ENCODE results near the gene CHKB.
A peak's percentile ranks its signal among the peaks of the same experiment; 100 is the strongest.

Gene CHKB

DNA sequence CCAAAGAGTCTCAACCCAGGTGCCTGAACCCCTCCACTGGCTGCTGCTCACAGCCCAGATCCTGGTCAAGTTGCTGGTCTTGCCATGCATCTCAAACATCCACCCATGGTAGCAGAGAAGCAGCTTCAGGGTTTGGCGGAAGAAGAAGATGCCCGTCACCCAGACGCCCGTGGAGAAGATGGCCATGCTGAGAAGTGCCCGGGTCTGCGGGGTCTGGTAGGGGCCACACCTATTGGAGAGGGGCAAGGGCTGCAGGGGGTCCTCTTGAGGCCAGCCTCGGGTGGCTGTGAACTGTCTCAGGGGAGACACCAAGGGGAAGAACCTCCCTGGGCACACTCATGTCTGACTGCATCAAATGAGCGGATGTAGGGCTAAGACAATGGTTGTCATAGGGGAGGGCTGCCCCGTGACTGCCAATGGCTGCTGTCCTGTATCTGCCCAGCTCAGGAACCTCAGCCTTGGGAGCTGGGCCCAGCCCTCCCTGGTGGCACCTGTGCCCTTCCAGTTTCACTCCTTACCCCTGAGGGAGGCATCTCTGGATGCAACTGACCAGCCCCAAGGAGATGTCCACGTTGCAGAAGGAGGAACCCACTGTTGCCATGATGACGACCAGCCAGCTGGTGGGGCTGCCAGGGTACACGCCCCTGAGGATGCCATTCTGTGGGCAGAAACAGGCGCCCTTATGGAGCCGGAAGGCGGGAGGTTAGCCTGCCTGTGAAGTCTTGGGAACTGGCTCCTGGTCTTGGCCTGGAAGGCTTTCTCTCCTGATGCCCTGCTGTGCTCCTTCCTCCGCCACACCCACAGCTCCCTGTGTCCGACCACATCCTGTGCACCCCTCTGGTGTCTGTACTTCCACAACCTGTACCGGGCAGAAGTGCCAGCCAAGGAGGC, 5.6 kb downstream of the CHKB start:
- no peak for DNase-seq (ENCODE audit: low read depth, low spot score)
- no peak overlapping the region for H3K27ac ChIP-seq

GRCh38 chr22:50576070-50576469, 6.6 kb downstream of the CHKB start:
- no peak overlapping the region for H3K27ac ChIP-seq
- DNase-seq (ENCODE audit: low read depth, low spot score): no peak

- no peak for DNase-seq (ENCODE audit: low read depth, low spot score)
Observed at GRCh38 chr22:50575426-50575941, 7.2 kb downstream of the CHKB start.

DNA sequence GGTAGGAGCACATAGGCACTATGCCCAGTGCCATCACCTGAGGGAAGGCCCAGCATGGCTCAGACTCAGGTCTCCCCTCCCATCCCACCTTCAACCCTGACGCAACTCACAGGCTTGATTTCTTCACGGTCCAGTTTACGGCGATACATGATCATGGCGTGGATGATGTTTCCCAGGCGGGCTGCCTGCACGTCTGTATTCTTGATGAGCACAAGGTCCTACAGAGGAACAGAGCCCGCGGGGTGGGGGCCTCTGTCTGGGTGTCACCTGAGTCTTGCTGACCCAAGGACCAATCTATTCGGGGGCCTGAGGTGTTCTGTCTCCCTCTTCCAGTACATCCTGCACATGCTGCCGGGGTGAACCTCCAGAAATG, 8.3 kb downstream of the CHKB start:
- no peak overlapping the region for H3K27ac ChIP-seq
- DNase-seq (ENCODE audit: low read depth, low spot score): no peak

More at GRCh38 chr22:50575426-50575941, 7.2 kb downstream of the CHKB start:
- H3K27ac ChIP-seq: no peak overlapping the region

DNA sequence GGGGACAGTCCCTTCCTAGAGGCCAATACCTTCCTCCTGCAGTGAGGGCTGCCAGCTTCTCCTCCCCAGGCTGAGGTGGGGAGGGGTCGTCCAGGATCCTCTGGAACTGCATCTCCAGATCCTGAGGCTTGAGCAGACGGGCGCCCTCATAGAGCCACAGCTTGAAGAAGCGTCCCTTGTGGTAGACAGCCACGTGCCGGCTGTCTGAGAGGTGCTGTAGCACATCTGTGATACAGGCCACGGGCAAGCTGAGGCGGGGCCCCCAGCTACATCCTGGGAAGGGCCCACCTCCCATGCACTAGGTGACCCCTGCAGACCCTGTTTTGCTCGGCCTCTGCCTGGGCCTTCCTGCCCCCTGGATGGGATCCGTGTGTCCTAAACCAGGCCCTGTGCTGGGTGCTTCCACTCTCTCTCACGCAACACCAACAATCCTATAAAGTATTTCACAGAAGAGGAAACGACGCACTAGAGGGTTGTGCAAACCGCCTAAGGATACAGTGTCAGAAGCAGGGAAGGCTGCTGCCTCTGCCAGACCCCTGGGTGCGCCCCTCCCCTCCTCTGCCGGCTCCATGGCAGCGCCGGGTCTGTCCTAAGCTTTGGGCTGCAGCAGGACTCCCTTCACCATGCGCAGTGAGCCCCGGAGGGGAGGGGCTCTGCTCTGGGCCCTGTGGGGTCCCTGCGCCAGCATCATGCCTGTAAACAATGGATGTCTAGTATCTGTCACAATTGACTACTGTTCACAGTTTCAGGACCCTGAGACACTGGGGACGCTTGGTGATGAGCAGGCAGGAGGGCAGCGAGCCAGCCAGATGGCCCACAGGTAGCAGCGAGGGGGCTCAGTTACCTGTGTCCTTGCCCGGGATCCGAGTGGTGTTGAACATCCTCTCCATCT, 8.9 kb downstream of the CHKB start:
- H3K27ac ChIP-seq: no peak overlapping the region
- no peak for DNase-seq (ENCODE audit: low read depth, low spot score)

- DNase-seq (ENCODE audit: low read depth, low spot score): no peak
- no peak overlapping the region for H3K27ac ChIP-seq
Observed at GRCh38 chr22:50572965-50573364, 9.7 kb downstream of the CHKB start.

DNA sequence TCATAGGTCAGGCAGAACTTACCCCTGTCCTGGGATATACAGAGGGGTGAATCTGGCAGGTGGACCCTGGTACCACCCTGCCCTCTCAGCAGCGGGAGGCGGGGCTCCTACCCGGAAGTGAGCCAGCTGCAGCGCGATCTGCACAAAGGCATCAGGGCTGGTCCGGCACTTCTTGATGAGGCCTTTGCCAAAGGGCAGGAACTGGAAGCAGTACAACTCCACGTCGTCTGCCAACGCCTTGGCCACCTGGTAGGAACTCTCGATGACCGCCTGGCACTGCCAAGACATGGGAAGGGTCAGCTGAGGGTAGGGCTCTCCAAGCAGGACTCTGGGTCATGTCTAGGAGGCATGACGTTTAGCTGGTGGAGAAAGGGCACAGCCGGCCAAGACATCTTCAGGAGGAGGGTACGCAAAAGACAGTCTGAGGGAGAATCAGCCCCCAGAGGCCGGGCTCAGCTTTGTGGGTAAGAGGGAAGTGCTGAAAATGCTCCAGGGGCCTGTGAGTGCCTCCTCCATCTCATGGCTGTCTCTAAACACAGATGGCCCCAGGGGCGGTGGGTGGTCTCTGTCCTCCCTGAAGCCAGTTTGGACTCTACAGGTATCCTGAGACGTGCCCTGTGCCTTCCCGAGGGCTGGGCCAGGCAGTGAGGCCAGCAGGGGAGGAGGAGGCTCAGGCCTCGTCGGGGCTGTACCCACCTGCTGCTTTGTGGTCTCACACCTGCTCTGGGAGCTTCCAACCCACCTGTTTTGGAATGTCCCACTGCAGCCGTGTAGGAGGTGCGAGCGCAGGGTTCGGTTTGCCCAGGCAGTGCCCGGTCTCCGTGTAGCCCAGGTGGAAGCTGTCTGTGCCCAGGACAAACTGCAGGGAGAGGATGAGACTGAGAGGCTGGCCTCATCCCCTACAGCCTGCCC, 11.1 kb downstream of the CHKB start:
- no peak for DNase-seq (ENCODE audit: low read depth, low spot score)
- no peak overlapping the region for H3K27ac ChIP-seq

GRCh38 chr22:50570861-50571260, 11.8 kb downstream of the CHKB start:
- DNase-seq (ENCODE audit: low read depth, low spot score): no peak
- H3K27ac ChIP-seq: no peak overlapping the region

- DNase-seq (ENCODE audit: low read depth, low spot score): no peak
- H3K27ac ChIP-seq: no peak overlapping the region
Observed at GRCh38 chr22:50569896-50570535, 12.6 kb downstream of the CHKB start.

DNA sequence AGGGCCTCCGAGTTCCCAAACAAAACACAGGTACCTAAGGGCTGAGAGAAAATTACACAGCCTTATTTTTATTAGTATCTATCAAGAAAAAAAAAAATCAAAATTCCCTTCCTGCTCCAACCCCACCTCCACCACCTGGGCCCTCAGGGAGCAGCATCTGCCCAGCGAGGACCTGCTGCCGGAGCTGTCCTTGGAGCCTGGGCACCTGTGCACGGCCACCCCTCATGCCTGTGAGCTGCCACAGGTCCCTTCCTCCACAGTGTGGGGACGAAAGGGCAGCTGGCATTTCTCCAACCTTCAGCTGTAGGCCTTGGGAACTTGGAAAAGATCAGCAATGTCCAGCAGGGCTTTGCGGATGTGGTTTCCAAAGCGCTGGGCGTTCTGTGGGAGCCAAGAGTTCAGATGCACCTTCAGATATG, 13.6 kb downstream of the CHKB start:
- DNase-seq (ENCODE audit: low read depth, low spot score): no peak

DNA sequence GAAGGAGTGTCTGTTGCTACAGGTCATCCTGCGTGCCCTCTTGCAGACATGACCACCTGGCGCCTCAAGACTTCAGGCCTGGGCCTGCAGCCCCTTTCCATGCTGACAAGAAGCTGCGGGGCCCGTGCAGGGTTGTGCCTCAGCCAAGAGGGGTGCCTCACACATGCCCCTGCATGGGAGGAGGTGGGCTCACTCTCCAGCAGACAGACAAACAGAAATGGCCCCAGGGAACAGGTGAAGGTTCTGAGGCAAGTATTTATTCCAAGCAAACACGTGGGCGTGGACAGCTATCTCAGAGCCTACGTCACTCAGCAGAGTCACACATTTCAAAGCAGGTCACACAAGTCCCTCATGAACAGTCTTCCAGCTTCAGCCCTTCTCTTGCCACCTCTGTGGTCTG, 14.0 kb downstream of the CHKB start:
- no peak overlapping the region for H3K27ac ChIP-seq
- DNase-seq (ENCODE audit: low read depth, low spot score): no peak

More for the DNA sequence above, 13.6 kb downstream of the CHKB start:
- H3K27ac ChIP-seq: no peak overlapping the region

DNA sequence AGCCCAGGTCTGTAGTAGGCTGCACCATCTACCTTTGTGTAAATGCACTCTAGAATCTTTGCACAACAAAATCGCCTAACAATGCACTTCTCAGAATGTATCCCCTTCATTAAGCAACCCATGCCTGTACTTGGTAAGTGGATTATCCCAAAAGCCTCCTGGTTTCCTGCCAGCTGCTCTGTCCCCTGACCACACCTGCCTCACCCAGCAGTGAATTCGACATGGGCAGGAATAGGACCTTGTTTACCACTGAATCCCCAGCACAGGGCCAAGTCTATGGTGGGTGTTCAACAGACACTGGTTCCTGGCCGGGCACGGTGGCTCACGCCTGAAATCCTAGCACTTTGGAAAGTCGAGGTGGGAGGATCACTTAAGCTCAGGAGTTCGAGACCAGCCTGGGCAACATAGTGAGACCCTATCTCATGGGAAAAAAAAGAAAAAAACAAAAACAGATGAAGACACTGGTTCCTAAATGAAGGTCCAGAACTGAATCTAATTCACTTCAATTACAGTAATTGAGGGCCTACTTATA, 14.9 kb downstream of the CHKB start:
- no peak for DNase-seq (ENCODE audit: low read depth, low spot score)
- no peak overlapping the region for H3K27ac ChIP-seq

DNA sequence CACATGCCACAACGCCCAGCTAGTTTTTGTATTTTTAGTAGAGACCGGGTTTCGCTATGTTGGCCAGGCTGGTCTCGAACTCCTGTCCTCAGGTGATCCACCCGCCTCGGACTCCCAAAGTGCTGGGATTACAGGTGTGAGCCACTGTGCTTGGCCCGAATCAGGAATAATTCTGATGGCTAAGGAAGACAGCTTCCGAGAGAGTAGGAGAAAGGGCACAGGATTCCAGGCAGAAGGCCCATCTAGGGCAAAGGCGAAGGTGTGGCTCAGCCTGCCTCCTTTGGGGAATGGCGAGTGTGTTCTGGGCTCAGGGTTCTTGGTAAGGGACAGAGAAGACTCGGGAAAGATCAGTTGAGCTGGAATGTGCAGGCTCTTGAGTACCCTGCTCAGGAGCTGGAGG, 18.4 kb downstream of the CHKB start:
- no peak overlapping the region for H3K27ac ChIP-seq
- no peak for DNase-seq (ENCODE audit: low read depth, low spot score)

- DNase-seq (ENCODE audit: low read depth, low spot score): no peak
- H3K27ac ChIP-seq: peak overlapping the region; percentile 47
Observed at GRCh38 chr22:50563413-50564160, 19.1 kb downstream of the CHKB start.

GRCh38 chr22:50562523-50563412, 19.9 kb downstream of the CHKB start, which contains the start of gene SYCE3:
TSS of gene SYCE3 (minus strand) at chr22:50562919. CDS start at chr22:50556405, 6,514 bp downstream.
- DNase-seq (ENCODE audit: low read depth, low spot score): peak; percentile 49
- peak within 1 kb of the TSS; percentile 47 for H3K27ac ChIP-seq

GRCh38 chr22:50561401-50562358, 21.0 kb downstream of the CHKB start:
- DNase-seq (ENCODE audit: low read depth, low spot score): no peak
- no peak overlapping the region for H3K27ac ChIP-seq
